HG02870 (cell line): Measurements from ENCODE around the gene C19orf73.
A peak's percentile ranks its signal among the peaks of the same experiment; 100 is the strongest.
"Not testable (repeated sequence)": the region's sequence is repeated elsewhere in the genome, so short reads cannot be mapped to it uniquely, and the experiment has no call there.

ENCODE experiments used
- ATAC-seq: cut with Tn5 transposase; IDR thresholded peaks from one replicate; pipeline ENCODE4 v1.9.1; 2021; ENCODE audit warnings: mild to moderate bottlenecking, moderate library complexity; ENCODE audit not compliant: unreplicated experiment

Gene C19orf73

GRCh38 chr19:49149652-49150105 is 30.7 kb upstream of the C19orf73 start:
- no peak for ATAC-seq

GRCh38 chr19:49148784-49149651 is 30.1 kb upstream of the C19orf73 start:
- ATAC-seq, result no peak

DNA sequence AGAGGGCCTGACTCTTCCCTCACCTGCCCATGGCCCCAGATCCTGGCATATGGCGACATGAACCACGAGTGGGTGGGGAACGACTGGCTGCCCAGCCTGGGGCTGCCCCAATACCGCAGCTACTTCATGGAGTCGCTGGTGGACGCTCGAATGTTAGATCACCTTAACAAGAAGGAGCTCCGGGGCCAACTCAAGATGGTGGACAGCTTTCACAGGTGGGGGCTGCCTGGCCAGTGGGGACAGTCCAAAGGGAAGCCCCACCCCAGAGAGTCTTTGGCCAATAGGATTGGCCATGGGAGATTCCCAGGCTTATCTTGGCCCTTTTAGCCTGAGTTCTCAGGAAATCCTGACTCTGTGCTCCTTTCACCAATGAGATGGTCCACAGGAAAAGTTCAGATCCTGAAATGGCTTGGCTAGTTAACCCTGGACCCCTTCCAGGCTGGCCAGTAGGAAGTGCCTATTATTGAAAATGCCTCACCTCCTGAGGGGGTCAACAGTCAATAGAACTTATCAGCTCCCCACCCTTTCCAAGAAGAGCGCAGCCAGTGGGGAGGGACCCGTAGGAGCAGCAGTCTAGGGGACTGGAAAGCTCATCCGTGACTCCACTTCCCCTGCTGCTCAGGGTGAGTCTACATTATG is 29.2 kb upstream of the C19orf73 start:
- no peak for ATAC-seq

DNA sequence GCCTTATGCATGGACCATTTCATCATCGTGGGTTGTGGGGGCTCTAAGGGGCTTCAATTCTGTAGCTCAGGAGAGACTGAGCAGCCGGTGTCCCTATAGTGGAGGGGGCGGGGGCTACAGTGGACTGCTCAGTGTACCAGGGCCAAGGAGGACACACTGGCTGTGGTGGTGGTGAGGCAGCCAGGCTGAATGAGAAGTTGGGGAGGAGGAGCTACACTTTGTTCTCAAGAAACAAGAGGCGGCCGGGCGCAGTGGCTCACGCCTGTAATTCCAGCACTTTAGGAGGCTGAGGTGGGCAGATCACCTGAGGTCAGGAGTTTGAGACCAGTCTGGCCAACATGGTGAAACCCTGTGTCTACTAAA is 27.4 kb upstream of the C19orf73 start:
- ATAC-seq, result not testable (repeated sequence)

GRCh38 chr19:49145573-49146407 is 26.8 kb upstream of the C19orf73 start:
- ATAC-seq, result no peak

- no peak for ATAC-seq
Measured at GRCh38 chr19:49142866-49143335, 24.0 kb upstream of the C19orf73 start.

DNA sequence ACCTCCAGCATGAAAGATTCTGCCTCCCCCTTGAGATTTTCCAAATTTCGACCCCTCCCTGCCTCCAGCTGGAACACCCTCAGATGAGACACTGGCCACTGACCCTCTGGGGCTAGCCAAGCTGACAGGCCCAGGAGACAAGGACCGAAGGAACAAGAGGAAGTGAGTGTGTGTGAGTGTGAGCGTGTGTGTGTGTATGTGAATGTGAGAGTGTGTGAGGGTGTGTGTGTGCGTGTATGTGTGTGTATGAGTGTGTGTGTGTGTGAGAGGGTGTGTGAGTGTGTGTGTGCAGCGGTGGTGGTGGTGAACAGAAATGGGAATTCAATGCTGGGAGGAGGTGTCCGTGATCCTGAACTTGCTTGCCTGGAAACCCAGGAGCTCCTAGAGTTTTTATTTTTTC is 22.4 kb upstream of the C19orf73 start:
- no peak for ATAC-seq

DNA sequence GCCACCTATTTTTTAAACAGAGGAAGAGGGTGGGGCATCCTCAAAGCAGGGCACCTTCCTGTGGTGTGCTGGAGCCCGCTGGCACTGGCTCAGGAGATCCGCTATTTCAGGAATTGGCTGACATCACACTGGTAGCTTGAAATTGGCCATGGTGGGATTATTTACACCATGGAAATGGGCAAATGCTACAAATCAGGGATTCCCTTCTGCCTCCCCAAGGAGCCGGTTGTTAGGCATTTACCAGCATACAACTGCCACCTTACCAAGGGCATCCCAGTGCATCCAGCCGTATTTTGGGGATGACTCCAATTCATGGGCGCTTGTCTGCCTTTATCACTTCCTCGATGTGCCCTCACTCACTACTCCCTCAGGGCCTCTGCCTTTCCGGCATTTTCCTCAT is 22.0 kb upstream of the C19orf73 start:
- no peak for ATAC-seq

DNA sequence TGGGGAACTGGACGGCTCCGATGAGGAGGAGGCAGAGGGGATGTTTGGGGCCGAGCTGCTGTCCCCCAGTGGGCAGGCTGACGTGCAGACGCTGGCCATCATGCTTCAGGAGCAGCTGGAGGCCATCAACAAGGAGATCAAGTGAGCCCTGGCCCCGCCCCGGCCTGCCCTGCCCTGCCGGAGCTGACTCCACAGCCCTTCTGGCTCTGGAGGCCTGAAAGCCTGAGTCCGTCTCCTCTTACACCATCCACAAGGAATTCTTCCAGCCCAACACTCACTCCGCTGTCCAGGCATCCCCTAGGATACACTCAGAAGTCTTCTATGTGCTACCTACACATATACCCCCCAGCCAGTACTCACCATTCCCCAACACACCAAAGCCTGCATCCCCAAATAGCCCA is 17.8 kb upstream of the C19orf73 start:
- no peak for ATAC-seq

- no peak for ATAC-seq
Measured at GRCh38 chr19:49135686-49136085, 16.7 kb upstream of the C19orf73 start.

- ATAC-seq, result no peak
Measured at GRCh38 chr19:49133621-49134454, 14.9 kb upstream of the C19orf73 start.

GRCh38 chr19:49132974-49133609 is 14.1 kb upstream of the C19orf73 start:
- no peak for ATAC-seq

DNA sequence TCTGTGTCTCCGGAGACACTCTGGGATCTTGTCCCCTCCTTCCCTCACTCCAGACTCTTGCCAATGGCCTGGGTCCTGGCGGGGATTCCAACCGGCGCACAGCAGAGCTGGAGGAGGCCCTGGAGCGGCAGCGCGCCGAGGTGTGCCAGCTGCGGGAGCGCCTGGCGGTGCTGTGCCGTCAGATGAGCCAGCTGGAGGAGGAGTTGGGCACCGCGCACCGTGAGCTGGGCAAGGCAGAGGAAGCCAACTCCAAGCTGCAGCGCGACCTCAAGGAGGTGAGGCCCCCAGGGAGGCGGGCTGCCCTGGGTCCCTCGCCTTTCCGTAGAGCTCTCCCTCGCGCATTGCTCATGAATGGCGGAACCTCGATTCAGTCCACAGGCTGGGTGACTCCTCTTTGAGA is 11.4 kb upstream of the C19orf73 start:
- ATAC-seq, result no peak

DNA sequence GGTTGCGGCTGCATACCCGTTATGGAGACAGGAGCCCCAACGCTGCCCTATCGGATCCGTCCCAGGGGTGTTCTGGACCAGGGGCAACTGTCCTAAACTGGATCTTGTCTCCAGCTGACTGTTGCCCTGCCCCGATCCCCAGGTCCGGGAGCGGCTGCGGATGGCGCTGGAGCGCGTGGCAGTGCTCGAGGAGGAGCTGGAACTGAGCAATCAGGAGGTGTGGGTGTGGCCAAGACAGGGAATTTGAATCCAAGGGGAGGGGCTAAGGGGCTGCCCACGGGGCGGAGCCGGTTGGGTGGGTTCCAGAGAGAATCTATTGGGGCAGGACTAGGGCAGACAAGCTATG is 10.3 kb upstream of the C19orf73 start:
- no peak for ATAC-seq

DNA sequence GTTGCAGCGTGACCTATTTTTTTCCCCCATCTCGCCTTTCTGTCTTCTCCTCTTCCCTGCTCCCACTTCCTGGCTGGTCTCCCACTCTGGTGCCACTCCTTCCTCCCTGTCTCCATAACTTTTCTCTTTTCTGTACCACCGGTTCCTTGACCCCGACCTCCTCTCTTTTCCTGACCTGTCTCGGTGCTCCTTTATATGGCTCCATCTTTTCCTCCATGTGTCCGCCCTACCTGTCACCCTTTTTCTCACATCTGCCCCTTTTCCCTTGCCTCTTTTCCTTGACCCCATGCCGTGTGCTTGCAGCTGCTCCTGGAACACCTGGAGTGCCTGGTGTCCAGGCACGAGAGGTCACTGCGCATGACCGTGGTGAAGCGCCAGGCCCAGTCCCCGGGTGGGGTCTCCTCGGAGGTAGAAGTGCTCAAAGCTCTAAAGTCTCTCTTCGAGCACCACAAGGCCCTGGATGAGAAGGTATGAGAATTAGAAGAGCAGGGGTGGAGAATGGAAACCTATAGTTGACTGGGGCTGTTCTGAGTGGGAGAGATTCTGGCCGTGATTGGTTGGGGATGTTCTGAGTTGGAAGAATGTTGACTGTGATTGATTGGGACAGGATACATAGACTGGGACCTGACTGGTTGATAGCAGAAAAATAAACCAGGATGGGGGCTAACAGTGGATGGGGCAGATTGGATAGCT is 9.7 kb upstream of the C19orf73 start:
- no peak for ATAC-seq

- ATAC-seq, result peak; percentile 89
Measured at GRCh38 chr19:49127674-49128544, 9.0 kb upstream of the C19orf73 start.

DNA sequence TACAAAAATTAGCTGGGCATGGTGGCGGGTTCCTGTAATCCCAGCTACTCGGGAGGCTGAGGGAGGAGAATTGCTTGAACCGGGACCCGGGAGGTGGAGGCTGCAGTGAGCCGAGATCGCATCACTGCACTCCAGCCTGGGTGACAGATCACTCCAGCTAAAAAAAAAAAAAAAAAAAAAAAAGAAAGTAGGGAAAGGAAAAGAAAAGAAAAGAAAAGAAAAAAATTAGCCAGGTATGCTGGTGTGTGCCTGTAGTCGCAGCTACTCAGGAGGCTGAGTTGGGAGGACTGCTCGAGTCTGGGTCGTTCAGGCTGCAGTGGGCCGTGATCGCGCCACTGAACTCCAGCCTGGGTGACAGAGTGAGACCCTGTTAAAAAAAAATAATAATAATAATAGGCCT is 8.3 kb upstream of the C19orf73 start:
- ATAC-seq, result not testable (repeated sequence)

DNA sequence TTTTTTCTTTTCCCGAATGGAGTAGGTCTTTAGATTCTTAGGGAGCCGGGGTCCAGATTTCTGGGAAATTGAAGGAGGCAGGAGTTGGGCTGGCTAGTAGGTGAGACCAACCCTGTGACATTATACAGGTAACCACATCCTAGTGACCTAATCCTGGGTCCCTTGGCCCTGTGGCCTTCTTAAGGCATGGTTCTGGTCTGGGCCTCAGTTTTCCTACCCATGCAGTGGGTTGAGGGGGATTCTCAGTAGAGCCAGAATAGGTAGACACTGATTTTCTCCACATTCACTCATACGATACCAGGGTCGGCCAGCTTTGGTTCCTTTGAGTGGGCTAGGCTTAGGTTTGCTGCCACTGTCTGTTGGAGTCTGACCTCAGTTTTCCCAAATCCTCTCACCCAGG is 7.6 kb upstream of the C19orf73 start:
- ATAC-seq, result no peak
